A549 (cell line): ENCODE data around the gene F12. TPM values are rescaled to one million over a fixed set of nuclear protein-coding genes. Genes with fewer than 3 reads are reported as not detected.

ENCODE experiments used
- ATAC-seq, 2 experiments: fragments of 200-7000 bp in 1 of 2; fragments of >200 bp in 1 of 2; cut with Nextera tagmentation in 1 of 2; cut with Tn5 transposase in 1 of 2; 3 replicates each; pipeline versions ENCODE4 v1.8.0 to v1.9.1; 2018 to 2020; ENCODE audit warnings: mild to moderate bottlenecking in 1 of 2, moderate library complexity in 1 of 2
- CTCF ChIA-PET: fragments of 300-600 bp; sonication (Branson Sonifier 250); formaldehyde crosslinking; extraction: SDS; loops from one replicate; lab custom pipeline; 2021; ENCODE audit warnings: antibody characterized with exemption, inconsistent platforms; lab: Yijun Ruan, JAX
- POLR2A ChIA-PET: fragments of 350-600 bp; formaldehyde crosslinking; extraction: SDS; loops from one replicate; lab custom pipeline; 2021; ENCODE audit warnings: antibody characterized with exemption, inconsistent platforms; lab: Yijun Ruan, JAX
- DNase-seq, 2 experiments: peaks; one replicate each; pipeline versions ENCODE4 v3.0.0 to v3.0.0-alpha.2; 2011 to 2016; ENCODE audit warnings: low read depth in 1 of 2, low spot score in 1 of 2
- FAIRE-seq: peaks from 2 replicates; lab custom pipeline; 2011; peaks lifted over from hg19 to GRCh38; lab: Jason Lieb, UNC
- H3K27ac ChIP-seq, 2 experiments: fragments of >200 bp; sonication (Bioruptor Twin); formaldehyde crosslinking; 3 replicates each; pipeline ENCODE4 v1.5.1; 2016 to 2017
- H3K4me1 ChIP-seq: fragments of >200 bp; sonication (Bioruptor Twin); formaldehyde crosslinking; 3 replicates; pipeline ENCODE4 v1.6.1; 2016
- H3K4me2 ChIP-seq: fragments of >200 bp; sonication (Bioruptor Twin); formaldehyde crosslinking; 3 replicates; pipeline ENCODE4 v1.6.1; 2016
- H3K4me3 ChIP-seq: fragments of >200 bp; sonication (Bioruptor Twin); formaldehyde crosslinking; 3 replicates; pipeline ENCODE4 v1.5.1; 2016
- H3K9me3 ChIP-seq: fragments of >200 bp; sonication (Bioruptor Twin); formaldehyde crosslinking; 3 replicates; pipeline ENCODE4 v1.6.1; 2016
- BHLHE40 ChIP-seq: IDR thresholded peaks from 2 replicates; pipeline ENCODE4 v1.6.1; 2012; ENCODE audit warnings: low read depth, low read length, inconsistent platforms
- CBX2 ChIP-seq: fragments of 200-600 bp; sonication (generic); IDR thresholded peaks from 2 replicates; pipeline ENCODE4 v1.6.1; 2016; ENCODE audit warnings: low read depth, mild to moderate bottlenecking, borderline replicate concordance
- CEBPB ChIP-seq, 2 experiments: fragments of >200 bp in 1 of 2; sonication (Bioruptor Twin) in 1 of 2; formaldehyde crosslinking in 1 of 2; IDR thresholded peaks; 2 replicates each; pipeline ENCODE4 v1.6.1; 2012 to 2016
- EHF ChIP-seq: fragments of 250-450 bp; sonication (Bioruptor Pico); IDR thresholded peaks from 2 replicates; pipeline ENCODE4 v1.5.0; 2020; ENCODE audit warnings: mild to moderate bottlenecking
- EHMT2 ChIP-seq: fragments of 200-600 bp; sonication (generic); IDR thresholded peaks from 2 replicates; pipeline ENCODE4 v1.6.1; 2016; ENCODE audit warnings: antibody characterized with exemption, low read depth, mild to moderate bottlenecking, moderate library complexity
- FOSB ChIP-seq: fragments of 250-450 bp; sonication (Bioruptor Pico); IDR thresholded peaks from 2 replicates; pipeline ENCODE4 v1.5.0; 2020; ENCODE audit warnings: mild to moderate bottlenecking, moderate library complexity
- FOXS1 ChIP-seq: fragments of 250-450 bp; sonication (Bioruptor Pico); IDR thresholded peaks from 2 replicates; pipeline ENCODE4 v1.5.0; 2020; ENCODE audit warnings: mild to moderate bottlenecking, moderate library complexity
- GATA3 ChIP-seq: IDR thresholded peaks from 2 replicates; pipeline ENCODE4 v1.6.1; 2012; ENCODE audit warnings: borderline replicate concordance
- HDAC2 ChIP-seq: fragments of 200-600 bp; sonication (generic); IDR thresholded peaks from 2 replicates; pipeline ENCODE4 v1.6.1; 2016
- HEYL ChIP-seq: fragments of 250-450 bp; sonication (Bioruptor Pico); IDR thresholded peaks from 2 replicates; pipeline ENCODE4 v1.8.0; 2021; ENCODE audit warnings: mild to moderate bottlenecking, moderate library complexity
- HOXA7 ChIP-seq: fragments of 250-450 bp; sonication (Bioruptor Pico); IDR thresholded peaks from 2 replicates; pipeline ENCODE4 v1.5.0; 2020; ENCODE audit warnings: mild to moderate bottlenecking, moderate library complexity
- HOXB5 ChIP-seq: fragments of 250-450 bp; sonication (Bioruptor Pico); IDR thresholded peaks from 2 replicates; pipeline ENCODE4 v1.5.0; 2020; ENCODE audit warnings: mild to moderate bottlenecking, moderate library complexity
- JUNB ChIP-seq: fragments of >200 bp; sonication (Bioruptor Twin); formaldehyde crosslinking; IDR thresholded peaks from 2 replicates; pipeline ENCODE4 v1.6.1; 2016
- KDM5A ChIP-seq: fragments of 200-600 bp; sonication (generic); IDR thresholded peaks from 2 replicates; pipeline ENCODE4 v1.6.1; 2016; ENCODE audit warnings: antibody characterized with exemption, mild to moderate bottlenecking
- MAFK ChIP-seq: fragments of 450-650 bp; IDR thresholded peaks from 2 replicates; pipeline ENCODE4 v1.6.1; 2014; ENCODE audit not compliant: partially characterized antibody
- NFE2L2 ChIP-seq: fragments of 150-350 bp; conservative IDR thresholded peaks from 2 replicates; pipeline ENCODE4 v1.6.1; 2014; ENCODE audit warnings: low read length
- NR3C1 ChIP-seq: fragments of >200 bp; sonication (Bioruptor Twin); formaldehyde crosslinking; IDR thresholded peaks from 3 replicates; pipeline ENCODE4 v1.6.1; 2017
- PHF8 ChIP-seq: fragments of 200-600 bp; sonication (generic); IDR thresholded peaks from 2 replicates; pipeline ENCODE4 v1.6.1; 2016; ENCODE audit warnings: low read depth, mild to moderate bottlenecking, antibody characterized with exemption, moderate library complexity, borderline replicate concordance
- POLR2A ChIP-seq: IDR thresholded peaks from 2 replicates; pipeline ENCODE4 v1.6.1; 2012; ENCODE audit warnings: mild to moderate bottlenecking, low read length
- POLR2AphosphoS2 ChIP-seq: conservative IDR thresholded peaks from 2 replicates; pipeline ENCODE4 v1.6.1; 2012; ENCODE audit warnings: low read length, improper control_type of control experiment, inconsistent platforms
- RAD21 ChIP-seq, 2 experiments: fragments of >200 bp in 1 of 2; sonication (Bioruptor Twin) in 1 of 2; formaldehyde crosslinking in 1 of 2; IDR thresholded peaks in 1 of 2; conservative IDR thresholded peaks in 1 of 2; 2 replicates in 1 of 2; 3 replicates in 1 of 2; pipeline ENCODE4 v1.6.1; 2012 to 2018; ENCODE audit warnings: inconsistent platforms in 1 of 2
- RARB ChIP-seq: fragments of 250-450 bp; sonication (Bioruptor Pico); IDR thresholded peaks from 2 replicates; pipeline ENCODE4 v1.8.0; 2021; ENCODE audit warnings: mild to moderate bottlenecking, moderate library complexity
- RCOR1 ChIP-seq: fragments of 150-350 bp; IDR thresholded peaks from 2 replicates; pipeline ENCODE4 v1.6.1; 2014; ENCODE audit warnings: antibody characterized with exemption, low read length, low read depth
- RNF2 ChIP-seq: fragments of 200-600 bp; sonication (generic); IDR thresholded peaks from 2 replicates; pipeline ENCODE4 v1.6.1; 2016; ENCODE audit warnings: low read depth, mild to moderate bottlenecking, antibody characterized with exemption, moderate library complexity, borderline replicate concordance
- SREBF2 ChIP-seq: fragments of 450-650 bp; IDR thresholded peaks from 2 replicates; pipeline ENCODE4 v1.6.1; 2014; ENCODE audit warnings: mild to moderate bottlenecking, moderate library complexity
- TFCP2L1 ChIP-seq: fragments of 250-450 bp; sonication (Bioruptor Pico); IDR thresholded peaks from 2 replicates; pipeline ENCODE4 v1.5.0; 2021; ENCODE audit warnings: mild to moderate bottlenecking
- TP53 ChIP-seq: fragments of 250-450 bp; sonication (Bioruptor Pico); IDR thresholded peaks from 2 replicates; pipeline ENCODE4 v1.5.0; 2021; ENCODE audit warnings: mild to moderate bottlenecking, moderate library complexity
- ZNF302 ChIP-seq: fragments of 250-450 bp; sonication (Bioruptor Pico); IDR thresholded peaks from 2 replicates; pipeline ENCODE4 v1.9.0; 2021; ENCODE audit warnings: inconsistent platforms, mild to moderate bottlenecking, moderate library complexity
- ZSCAN20 ChIP-seq: fragments of 250-450 bp; sonication (Bioruptor Pico); IDR thresholded peaks from 2 replicates; pipeline ENCODE4 v1.8.0; 2022; ENCODE audit warnings: mild to moderate bottlenecking, moderate library complexity
- WGBS: methylation state at CpG from one replicate; pipeline ENCODE4 v1.1.6; 2017; ENCODE audit errors: missing lambda C conversion rate; 5-methylcytosine and 5-hydroxymethylcytosine counted together
- polyA plus RNA-seq, 4 experiments: library from polyadenylated mRNA; depleted of rRNA in 3 of 4; stranded (reverse); fragments of >200 nt; fragmentation: RNase III in 1 of 4; extraction: RNeasy Plus Mini Kit Qiagen cat#74134 plus additional on column Dnase treatment in 1 of 4; gene quantifications; 2 replicates in 3 of 4; 3 replicates in 1 of 4; pipeline ENCODE4 v1.2.3, GENCODE V29; 2011 to 2017
- TF ChIP-seq, protein P1 (sequence below): fragments of 150-350 bp; IDR thresholded peaks from 2 replicates; pipeline ENCODE4 v1.6.1; 2014; ENCODE audit warnings: low read depth, mild to moderate bottlenecking, low read length
- TF ChIP-seq, protein P2 (sequence below): IDR thresholded peaks from 2 replicates; pipeline ENCODE4 v1.6.1; 2012; ENCODE audit warnings: low read depth, borderline replicate concordance
- TF ChIP-seq, protein P3 (sequence below): IDR thresholded peaks from 2 replicates; pipeline ENCODE4 v1.6.1; 2012
- TF ChIP-seq, protein P4 (sequence below): fragments of >200 bp; sonication (Bioruptor Twin); formaldehyde crosslinking; IDR thresholded peaks from 3 replicates; pipeline ENCODE4 v1.6.1; 2016
- TF ChIP-seq, protein P5 (sequence below): fragments of 450-650 bp; IDR thresholded peaks from 2 replicates; pipeline ENCODE4 v1.6.1; 2014; ENCODE audit warnings: antibody characterized with exemption
- TF ChIP-seq, protein P6 (sequence below): fragments of 200-600 bp; sonication (generic); IDR thresholded peaks from 2 replicates; pipeline ENCODE4 v1.6.1; 2016; ENCODE audit warnings: antibody characterized with exemption, mild to moderate bottlenecking, moderate library complexity

F12 gene
- polyA plus RNA-seq, 2 of the 4 experiments (the other 2 are of a cell fraction) = 5.3 to 14.3 TPM

DNA sequence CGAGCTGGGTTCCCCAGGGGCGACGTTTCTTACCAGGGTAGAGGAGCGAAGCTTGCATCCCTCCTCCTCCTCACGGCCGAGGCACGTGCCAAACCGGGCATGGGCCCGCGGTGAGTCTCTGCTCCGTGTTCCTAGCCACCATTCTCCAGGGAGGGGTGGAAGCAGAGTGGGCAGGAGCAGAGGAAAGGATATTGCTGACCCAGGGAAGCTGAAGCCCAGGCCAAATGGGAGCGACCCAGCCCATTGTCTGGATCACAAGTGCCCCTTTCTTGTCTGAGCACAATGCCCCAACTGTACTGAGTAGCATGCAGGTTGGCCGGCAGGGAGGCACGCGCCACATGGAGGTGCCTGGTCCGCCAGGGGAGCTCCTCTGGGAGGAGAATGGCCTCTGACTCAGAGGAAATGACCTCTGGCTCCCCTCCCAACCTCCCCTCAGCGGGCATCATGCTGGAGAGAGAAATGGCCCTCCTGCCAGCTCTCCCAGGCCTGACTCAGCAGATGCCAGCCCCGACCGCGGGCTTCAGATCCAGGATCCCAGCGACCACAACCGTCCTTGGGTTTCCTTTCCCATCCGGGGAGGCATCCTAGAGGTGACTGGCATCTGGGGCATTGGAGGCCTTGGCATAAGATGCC, 38.4 kb upstream of the F12 start:
- under 1% methylated on average over 20 of the region's 23 CpGs for WGBS
- FAIRE-seq (no peak), DNase-seq (peak; percentile 84 to 88), ATAC-seq (peak; percentile 58 to 77)
- peak overlapping the region; percentile 96 for H3K4me2 ChIP-seq
- POLR2A ChIA-PET = interaction anchor here (1.1 to 3.5 kb wide), 7 partner anchors 9 to 57 kb away, joined by 3 to 41 read pairs (median 9); partner anchors contain the start of genes GRK6 and PDLIM7
- H3K4me3 ChIP-seq = peak overlapping the region; percentile 86
- peaks cover 21% of the 10 kb centered on the region for H3K4me1 ChIP-seq
- H3K27ac ChIP-seq = peak overlapping the region; percentile 95 to 98
- H3K9me3 ChIP-seq = no peaks in the 10 kb centered on the region
- CTCF ChIA-PET = interaction anchor here (0.7 to 25.5 kb wide), 14 partner anchors 5 to 334 kb away, joined by 3 to 871 read pairs (median 10); partner anchors contain the start of genes F12, GRK6, PDLIM7 and PFN3
- TF ChIP-seq HDAC2 (no peak), MAFK (peak; percentile 97), JUNB (peak; percentile 36; the same call in 1 of the 2 replicates), NR3C1 (no peak), POLR2AphosphoS2 (no peak), EHMT2 (no peak), RAD21 (conservative IDR thresholded peaks at IDR 0.05 in 1 of 2, IDR thresholded peaks at IDR 0.05 in 1 of 2) (no peak), HEYL (CRISPR knock-in tag) (no peak), GATA3 (no peak), POLR2A (peak; percentile 64), HOXB5 (no peak), CEBPB (IDR thresholded peaks at IDR 0.05) (no peak), EHF (CRISPR knock-in tag) (no peak), SREBF2 (no peak), TFCP2L1 (CRISPR knock-in tag) (no peak; the same call in 1 of the 2 replicates), KDM5A (no peak), FOXS1 (CRISPR knock-in tag) (no peak), HOXA7 (CRISPR knock-in tag) (no peak), RCOR1 (no peak), FOSB (CRISPR knock-in tag) (no peak), NFE2L2 (no peak; the same call in 1 of the 2 replicates), TP53 (CRISPR knock-in tag) (no peak), BHLHE40 (peak; percentile 62), CBX2 (no peak), ZSCAN20 (CRISPR knock-in tag) (no peak), ZNF302 (no peak), RNF2 (no peak), RARB (CRISPR knock-in tag) (no peak), PHF8 (no peak)
- TF ChIP-seq, protein P1, sequence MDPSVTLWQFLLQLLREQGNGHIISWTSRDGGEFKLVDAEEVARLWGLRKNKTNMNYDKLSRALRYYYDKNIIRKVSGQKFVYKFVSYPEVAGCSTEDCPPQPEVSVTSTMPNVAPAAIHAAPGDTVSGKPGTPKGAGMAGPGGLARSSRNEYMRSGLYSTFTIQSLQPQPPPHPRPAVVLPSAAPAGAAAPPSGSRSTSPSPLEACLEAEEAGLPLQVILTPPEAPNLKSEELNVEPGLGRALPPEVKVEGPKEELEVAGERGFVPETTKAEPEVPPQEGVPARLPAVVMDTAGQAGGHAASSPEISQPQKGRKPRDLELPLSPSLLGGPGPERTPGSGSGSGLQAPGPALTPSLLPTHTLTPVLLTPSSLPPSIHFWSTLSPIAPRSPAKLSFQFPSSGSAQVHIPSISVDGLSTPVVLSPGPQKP = no peak
- TF ChIP-seq, protein P2, sequence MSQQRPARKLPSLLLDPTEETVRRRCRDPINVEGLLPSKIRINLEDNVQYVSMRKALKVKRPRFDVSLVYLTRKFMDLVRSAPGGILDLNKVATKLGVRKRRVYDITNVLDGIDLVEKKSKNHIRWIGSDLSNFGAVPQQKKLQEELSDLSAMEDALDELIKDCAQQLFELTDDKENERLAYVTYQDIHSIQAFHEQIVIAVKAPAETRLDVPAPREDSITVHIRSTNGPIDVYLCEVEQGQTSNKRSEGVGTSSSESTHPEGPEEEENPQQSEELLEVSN = peak; percentile 79
- TF ChIP-seq, protein P3, sequence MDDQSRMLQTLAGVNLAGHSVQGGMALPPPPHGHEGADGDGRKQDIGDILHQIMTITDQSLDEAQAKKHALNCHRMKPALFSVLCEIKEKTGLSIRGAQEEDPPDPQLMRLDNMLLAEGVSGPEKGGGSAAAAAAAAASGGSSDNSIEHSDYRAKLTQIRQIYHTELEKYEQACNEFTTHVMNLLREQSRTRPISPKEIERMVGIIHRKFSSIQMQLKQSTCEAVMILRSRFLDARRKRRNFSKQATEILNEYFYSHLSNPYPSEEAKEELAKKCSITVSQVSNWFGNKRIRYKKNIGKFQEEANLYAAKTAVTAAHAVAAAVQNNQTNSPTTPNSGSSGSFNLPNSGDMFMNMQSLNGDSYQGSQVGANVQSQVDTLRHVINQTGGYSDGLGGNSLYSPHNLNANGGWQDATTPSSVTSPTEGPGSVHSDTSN = no peak
- TF ChIP-seq, protein P4, sequence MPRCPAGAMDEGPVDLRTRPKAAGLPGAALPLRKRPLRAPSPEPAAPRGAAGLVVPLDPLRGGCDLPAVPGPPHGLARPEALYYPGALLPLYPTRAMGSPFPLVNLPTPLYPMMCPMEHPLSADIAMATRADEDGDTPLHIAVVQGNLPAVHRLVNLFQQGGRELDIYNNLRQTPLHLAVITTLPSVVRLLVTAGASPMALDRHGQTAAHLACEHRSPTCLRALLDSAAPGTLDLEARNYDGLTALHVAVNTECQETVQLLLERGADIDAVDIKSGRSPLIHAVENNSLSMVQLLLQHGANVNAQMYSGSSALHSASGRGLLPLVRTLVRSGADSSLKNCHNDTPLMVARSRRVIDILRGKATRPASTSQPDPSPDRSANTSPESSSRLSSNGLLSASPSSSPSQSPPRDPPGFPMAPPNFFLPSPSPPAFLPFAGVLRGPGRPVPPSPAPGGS = no peak
- TF ChIP-seq, protein P5, sequence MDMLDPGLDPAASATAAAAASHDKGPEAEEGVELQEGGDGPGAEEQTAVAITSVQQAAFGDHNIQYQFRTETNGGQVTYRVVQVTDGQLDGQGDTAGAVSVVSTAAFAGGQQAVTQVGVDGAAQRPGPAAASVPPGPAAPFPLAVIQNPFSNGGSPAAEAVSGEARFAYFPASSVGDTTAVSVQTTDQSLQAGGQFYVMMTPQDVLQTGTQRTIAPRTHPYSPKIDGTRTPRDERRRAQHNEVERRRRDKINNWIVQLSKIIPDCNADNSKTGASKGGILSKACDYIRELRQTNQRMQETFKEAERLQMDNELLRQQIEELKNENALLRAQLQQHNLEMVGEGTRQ = no peak
- TF ChIP-seq, protein P6, sequence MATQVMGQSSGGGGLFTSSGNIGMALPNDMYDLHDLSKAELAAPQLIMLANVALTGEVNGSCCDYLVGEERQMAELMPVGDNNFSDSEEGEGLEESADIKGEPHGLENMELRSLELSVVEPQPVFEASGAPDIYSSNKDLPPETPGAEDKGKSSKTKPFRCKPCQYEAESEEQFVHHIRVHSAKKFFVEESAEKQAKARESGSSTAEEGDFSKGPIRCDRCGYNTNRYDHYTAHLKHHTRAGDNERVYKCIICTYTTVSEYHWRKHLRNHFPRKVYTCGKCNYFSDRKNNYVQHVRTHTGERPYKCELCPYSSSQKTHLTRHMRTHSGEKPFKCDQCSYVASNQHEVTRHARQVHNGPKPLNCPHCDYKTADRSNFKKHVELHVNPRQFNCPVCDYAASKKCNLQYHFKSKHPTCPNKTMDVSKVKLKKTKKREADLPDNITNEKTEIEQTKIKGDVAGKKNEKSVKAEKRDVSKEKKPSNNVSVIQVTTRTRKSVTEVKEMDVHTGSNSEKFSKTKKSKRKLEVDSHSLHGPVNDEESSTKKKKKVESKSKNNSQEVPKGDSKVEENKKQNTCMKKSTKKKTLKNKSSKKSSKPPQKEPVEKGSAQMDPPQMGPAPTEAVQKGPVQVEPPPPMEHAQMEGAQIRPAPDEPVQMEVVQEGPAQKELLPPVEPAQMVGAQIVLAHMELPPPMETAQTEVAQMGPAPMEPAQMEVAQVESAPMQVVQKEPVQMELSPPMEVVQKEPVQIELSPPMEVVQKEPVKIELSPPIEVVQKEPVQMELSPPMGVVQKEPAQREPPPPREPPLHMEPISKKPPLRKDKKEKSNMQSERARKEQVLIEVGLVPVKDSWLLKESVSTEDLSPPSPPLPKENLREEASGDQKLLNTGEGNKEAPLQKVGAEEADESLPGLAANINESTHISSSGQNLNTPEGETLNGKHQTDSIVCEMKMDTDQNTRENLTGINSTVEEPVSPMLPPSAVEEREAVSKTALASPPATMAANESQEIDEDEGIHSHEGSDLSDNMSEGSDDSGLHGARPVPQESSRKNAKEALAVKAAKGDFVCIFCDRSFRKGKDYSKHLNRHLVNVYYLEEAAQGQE = no peak
